ENCODE results near the gene RASA3.

The RASA3 gene

GRCh38 chr13:114106526-114106925 lies 25.9 kb downstream of the RASA3 start:
- H3K9ac ChIP-seq (ENCODE audit: low read depth, low read length): no peak overlapping the region
- no peaks in the 10 kb centered on the region for H3K9me3 ChIP-seq (ENCODE audit: insufficient read depth, low read length, severe bottlenecking)
- no peaks in the 10 kb centered on the region for H3K27me3 ChIP-seq (ENCODE audit: insufficient read depth, low read length, poor library complexity)
- no peak overlapping the region for H3K27ac ChIP-seq (ENCODE audit: low read length)
- H3K79me2 ChIP-seq (ENCODE audit: insufficient read depth, low read length): peaks cover 84% of the 10 kb centered on the region
- H3K4me3 ChIP-seq (ENCODE audit: low read depth in 1 of 2, low read length in 2 of 2): no peak overlapping the region
- DNase-seq (no peak), ATAC-seq (ENCODE audit: insufficient read depth, low read depth) (no peak)
- no peak overlapping the region for H2AFZ ChIP-seq (ENCODE audit: low read depth, low read length)
- peaks cover 78% of the 10 kb centered on the region for H4K20me1 ChIP-seq (ENCODE audit: insufficient read depth, low read length)
- no peak overlapping the region for H3K4me2 ChIP-seq (ENCODE audit: insufficient read depth, low read length)
- H3K4me1 ChIP-seq (ENCODE audit: insufficient read depth, low read length): peaks cover 25% of the 10 kb centered on the region
- TF ChIP-seq CTCF (IDR thresholded peaks at IDR 0.05; ENCODE audit: borderline replicate concordance, extremely low read depth, low read length, poor library complexity, severe bottlenecking) (no peak), EZH2 (IDR thresholded peaks at IDR 0.05; ENCODE audit: borderline replicate concordance, low read depth, low read length, severe bottlenecking) (no peak)
- H3K36me3 ChIP-seq (ENCODE audit: insufficient read depth, low read length): peaks cover 15% of the 10 kb centered on the region

GRCh38 chr13:114105521-114106225 lies 26.8 kb downstream of the RASA3 start:
- Histone ChIP-seq H3K27me3 (ENCODE audit: insufficient read depth, low read length, poor library complexity) (no peaks in the 10 kb centered on the region), H3K4me1 (ENCODE audit: insufficient read depth, low read length) (peaks cover 21% of the 10 kb centered on the region), H3K9ac (ENCODE audit: low read depth, low read length) (no peak overlapping the region), H2AFZ (ENCODE audit: low read depth, low read length) (no peak overlapping the region), H3K36me3 (ENCODE audit: insufficient read depth, low read length) (peaks cover 15% of the 10 kb centered on the region), H3K9me3 (ENCODE audit: insufficient read depth, low read length, severe bottlenecking) (no peaks in the 10 kb centered on the region), H4K20me1 (ENCODE audit: insufficient read depth, low read length) (peaks cover 85% of the 10 kb centered on the region), H3K27ac (ENCODE audit: low read length) (no peak overlapping the region; the same call in 1 of the 2 replicates), H3K4me3 (ENCODE audit: low read depth in 1 of 2, low read length in 2 of 2) (no peak overlapping the region), H3K79me2 (ENCODE audit: insufficient read depth, low read length) (peaks cover 83% of the 10 kb centered on the region), H3K4me2 (ENCODE audit: insufficient read depth, low read length) (no peak overlapping the region)
- no peak for DNase-seq
- no peak for ATAC-seq (ENCODE audit: insufficient read depth, low read depth)
- TF ChIP-seq EZH2 (IDR thresholded peaks at IDR 0.05; ENCODE audit: borderline replicate concordance, low read depth, low read length, severe bottlenecking): no peak
- TF ChIP-seq CTCF (IDR thresholded peaks at IDR 0.05; ENCODE audit: borderline replicate concordance, extremely low read depth, low read length, poor library complexity, severe bottlenecking): no peak

GRCh38 chr13:114104655-114105520 lies 27.5 kb downstream of the RASA3 start:
- no peak overlapping the region for H3K4me2 ChIP-seq (ENCODE audit: insufficient read depth, low read length)
- H4K20me1 ChIP-seq (ENCODE audit: insufficient read depth, low read length): peaks cover 85% of the 10 kb centered on the region
- no peak for TF ChIP-seq CTCF (IDR thresholded peaks at IDR 0.05; ENCODE audit: borderline replicate concordance, extremely low read depth, low read length, poor library complexity, severe bottlenecking)
- TF ChIP-seq EZH2 (IDR thresholded peaks at IDR 0.05; ENCODE audit: borderline replicate concordance, low read depth, low read length, severe bottlenecking): no peak
- H3K9ac ChIP-seq (ENCODE audit: low read depth, low read length): no peak overlapping the region
- H3K79me2 ChIP-seq (ENCODE audit: insufficient read depth, low read length): peaks cover 77% of the 10 kb centered on the region
- no peak overlapping the region for H3K27ac ChIP-seq (ENCODE audit: low read length)
- H3K4me1 ChIP-seq (ENCODE audit: insufficient read depth, low read length): peaks cover 13% of the 10 kb centered on the region
- no peak overlapping the region for H3K4me3 ChIP-seq (ENCODE audit: low read depth in 1 of 2, low read length in 2 of 2)
- H3K27me3 ChIP-seq (ENCODE audit: insufficient read depth, low read length, poor library complexity): no peaks in the 10 kb centered on the region
- DNase-seq: no peak
- no peak for ATAC-seq (ENCODE audit: insufficient read depth, low read depth)
- peaks cover 15% of the 10 kb centered on the region for H3K36me3 ChIP-seq (ENCODE audit: insufficient read depth, low read length)
- no peak overlapping the region for H2AFZ ChIP-seq (ENCODE audit: low read depth, low read length)
- no peaks in the 10 kb centered on the region for H3K9me3 ChIP-seq (ENCODE audit: insufficient read depth, low read length, severe bottlenecking)

Data from DND-41 (cell line).